ENCODE measurements around the gene HERPUD2.

Gene HERPUD2, protein sequence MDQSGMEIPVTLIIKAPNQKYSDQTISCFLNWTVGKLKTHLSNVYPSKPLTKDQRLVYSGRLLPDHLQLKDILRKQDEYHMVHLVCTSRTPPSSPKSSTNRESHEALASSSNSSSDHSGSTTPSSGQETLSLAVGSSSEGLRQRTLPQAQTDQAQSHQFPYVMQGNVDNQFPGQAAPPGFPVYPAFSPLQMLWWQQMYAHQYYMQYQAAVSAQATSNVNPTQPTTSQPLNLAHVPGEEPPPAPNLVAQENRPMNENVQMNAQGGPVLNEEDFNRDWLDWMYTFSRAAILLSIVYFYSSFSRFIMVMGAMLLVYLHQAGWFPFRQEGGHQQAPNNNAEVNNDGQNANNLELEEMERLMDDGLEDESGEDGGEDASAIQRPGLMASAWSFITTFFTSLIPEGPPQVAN

DNA sequence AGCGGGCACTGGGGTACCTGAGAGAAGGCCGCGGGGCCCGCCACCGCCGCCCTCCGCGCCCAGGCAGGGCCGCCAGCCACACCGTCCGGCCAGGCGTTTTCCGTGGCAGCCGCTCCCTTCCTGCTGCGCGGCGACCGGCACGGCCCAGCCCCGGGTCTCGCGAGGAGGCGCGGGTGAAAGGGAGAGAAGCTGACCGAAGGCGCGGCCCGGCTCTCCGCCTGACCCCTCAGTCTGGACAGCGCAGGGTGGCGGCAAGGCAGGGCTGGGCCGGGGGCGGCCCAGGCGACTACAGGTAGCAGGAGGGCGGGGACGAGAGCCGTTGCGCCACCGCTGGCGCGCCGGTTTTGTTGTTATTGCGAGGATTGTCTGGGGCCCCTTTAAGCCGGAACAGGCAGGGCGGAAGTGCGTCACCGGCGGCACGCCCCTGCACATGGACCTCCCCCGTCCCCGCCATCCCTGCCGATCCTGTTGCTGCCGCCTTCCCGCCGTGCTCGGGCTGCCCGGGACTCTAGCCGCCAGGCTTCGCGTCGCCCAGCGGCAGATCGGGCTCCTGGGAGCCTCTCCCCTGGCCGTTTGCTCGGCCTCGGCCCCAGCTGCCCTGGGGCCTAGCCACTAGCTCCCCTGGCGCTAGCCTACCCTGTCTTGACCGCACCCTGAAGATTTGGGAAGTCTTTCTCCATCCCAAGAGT, at the start of gene HERPUD2:
Gene HERPUD2 (minus strand): TSS at position 352 of the 689 bp plus-strand sequence. CDS start 805 bp downstream, outside the sequence.
- ATAC-seq = peak; percentile 97
- Mint-ChIP-seq H3K36me3 (peaks cover 8% of the 10 kb centered on the region), H3K4me1 (peaks cover 58% of the 10 kb centered on the region), H3K27ac (peak within 1 kb of the TSS; percentile 94), H3K4me3 (peak within 1 kb of the TSS; percentile 99), H3K9me3 (no peaks in the 10 kb centered on the region), H3K27me3 (no peaks in the 10 kb centered on the region)

DNA sequence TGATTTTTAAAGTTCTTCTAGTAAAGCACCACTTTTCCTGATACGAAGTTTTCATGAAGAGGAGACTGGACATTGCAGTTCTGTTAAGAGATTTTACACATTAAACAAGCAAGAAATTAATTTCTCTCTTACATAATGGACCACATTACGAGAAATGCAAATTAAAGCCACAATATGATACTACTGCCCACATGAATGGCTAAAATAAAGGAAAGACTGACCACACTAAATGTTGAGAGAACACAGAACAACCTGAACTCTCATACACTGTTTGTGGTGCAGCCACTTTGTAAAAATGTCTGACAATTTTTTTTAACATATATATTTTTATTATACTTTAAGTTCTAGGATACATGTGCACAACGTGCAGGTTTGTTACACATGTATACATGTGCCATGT, 44.0 kb upstream of the HERPUD2 start:
- no peak for ATAC-seq
- H3K27ac Mint-ChIP-seq = no peak overlapping the region
- no peaks in the 10 kb centered on the region for H3K27me3 Mint-ChIP-seq
- peaks cover 4% of the 10 kb centered on the region for H3K36me3 Mint-ChIP-seq
- H3K4me3 Mint-ChIP-seq = no peak overlapping the region
- H3K4me1 Mint-ChIP-seq = peaks cover 2% of the 10 kb centered on the region
- no peaks in the 10 kb centered on the region for H3K9me3 Mint-ChIP-seq

DNA sequence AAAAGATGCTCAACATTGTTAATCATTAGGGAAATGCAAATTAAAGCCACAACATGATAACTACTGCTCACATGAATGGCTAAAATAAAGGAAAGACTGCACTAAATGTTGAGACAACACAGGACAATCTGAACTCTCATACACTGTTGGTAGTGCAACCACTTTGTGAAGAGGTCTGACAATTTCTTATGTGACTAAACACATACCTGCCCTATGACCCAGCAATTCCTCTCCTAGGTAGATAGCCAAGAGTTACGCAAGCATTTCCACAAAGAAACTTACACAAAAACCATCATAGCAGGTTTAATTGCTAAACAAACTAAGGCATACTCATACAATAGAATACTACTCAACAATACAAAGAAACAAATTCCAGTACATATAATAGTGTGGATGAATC, 41.8 kb upstream of the HERPUD2 start:
- peaks cover 1% of the 10 kb centered on the region for H3K36me3 Mint-ChIP-seq
- ATAC-seq = no peak
- H3K27me3 Mint-ChIP-seq = no peaks in the 10 kb centered on the region
- no peaks in the 10 kb centered on the region for H3K9me3 Mint-ChIP-seq
- no peak overlapping the region for H3K4me3 Mint-ChIP-seq
- H3K27ac Mint-ChIP-seq = peak overlapping the region; percentile 19
- H3K4me1 Mint-ChIP-seq = peaks cover 20% of the 10 kb centered on the region

DNA sequence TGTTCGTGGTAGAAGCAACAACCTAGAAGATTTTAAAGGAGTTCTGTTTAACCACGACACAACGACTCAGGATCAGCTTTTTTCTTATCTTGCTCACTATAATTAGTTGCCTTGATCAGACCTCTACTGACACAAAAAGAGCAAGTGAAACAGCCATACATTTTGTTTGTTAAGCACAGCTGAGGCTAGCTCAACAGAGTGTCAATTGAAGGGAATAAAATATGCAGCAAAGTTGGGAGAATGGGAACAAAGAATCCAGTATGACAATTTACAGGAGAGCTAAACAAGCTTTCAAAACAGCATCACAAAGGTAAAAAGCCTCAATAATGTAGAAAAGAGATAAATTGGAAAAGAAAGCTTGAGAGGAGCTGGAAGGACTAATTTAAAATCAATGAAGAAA, 40.5 kb upstream of the HERPUD2 start:
- no peaks in the 10 kb centered on the region for H3K27me3 Mint-ChIP-seq
- ATAC-seq = no peak
- peaks cover 4% of the 10 kb centered on the region for H3K36me3 Mint-ChIP-seq
- no peak overlapping the region for H3K4me3 Mint-ChIP-seq
- peak overlapping the region; percentile 38 for H3K27ac Mint-ChIP-seq
- no peaks in the 10 kb centered on the region for H3K9me3 Mint-ChIP-seq
- peaks cover 33% of the 10 kb centered on the region for H3K4me1 Mint-ChIP-seq

DNA sequence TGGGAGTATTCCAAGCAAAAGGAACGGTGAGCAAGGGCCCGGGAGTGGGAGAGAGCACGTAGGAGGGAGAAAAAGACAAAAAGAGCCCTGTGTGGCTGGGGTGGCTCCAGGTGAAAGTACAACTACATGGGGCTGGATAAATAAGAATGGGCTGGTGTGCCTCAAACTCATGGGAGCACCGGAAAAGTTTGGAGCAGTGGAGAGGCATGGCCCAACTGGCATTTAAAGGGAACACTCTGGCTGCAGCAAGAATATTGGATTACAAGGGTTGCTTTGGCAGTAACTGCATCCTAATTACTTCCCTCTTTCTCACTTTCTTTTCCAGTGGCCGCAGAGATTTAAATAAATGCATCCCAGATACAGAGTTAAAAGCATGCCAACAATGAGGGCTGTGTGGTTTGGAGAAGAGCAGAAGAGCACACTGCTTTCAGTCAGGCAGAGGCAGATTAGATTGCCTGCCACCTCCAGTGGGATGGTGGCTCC, 39.1 kb upstream of the HERPUD2 start:
- Mint-ChIP-seq H3K4me3 (no peak overlapping the region), H3K4me1 (peaks cover 46% of the 10 kb centered on the region), H3K9me3 (no peaks in the 10 kb centered on the region), H3K36me3 (peaks cover 4% of the 10 kb centered on the region), H3K27ac (peak overlapping the region; percentile 97), H3K27me3 (no peaks in the 10 kb centered on the region)
- ATAC-seq = no peak

DNA sequence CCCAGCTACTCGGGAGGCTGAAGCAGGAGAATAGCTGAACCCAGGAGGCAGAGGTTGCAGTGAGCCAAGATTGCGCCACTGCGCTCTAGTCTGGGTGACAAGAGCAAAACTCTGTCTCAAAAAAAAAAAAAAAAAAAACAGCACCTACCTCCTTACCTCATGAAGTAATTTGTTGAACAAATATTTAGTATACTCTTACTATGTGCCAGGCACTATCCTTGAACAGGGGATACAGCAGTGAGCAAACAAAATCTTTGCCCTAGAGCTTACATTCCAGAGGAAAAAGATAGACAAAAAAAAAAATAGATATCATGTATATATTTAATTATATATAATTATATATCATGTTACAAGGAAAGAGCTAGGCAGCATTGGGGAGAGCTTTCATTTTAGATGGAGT, 36.4 kb upstream of the HERPUD2 start:
- Mint-ChIP-seq H3K9me3 (no peaks in the 10 kb centered on the region), H3K36me3 (peaks cover 4% of the 10 kb centered on the region), H3K4me3 (no peak overlapping the region), H3K27ac (peak overlapping the region; percentile 97), H3K27me3 (no peaks in the 10 kb centered on the region), H3K4me1 (peaks cover 73% of the 10 kb centered on the region)
- no peak for ATAC-seq

DNA sequence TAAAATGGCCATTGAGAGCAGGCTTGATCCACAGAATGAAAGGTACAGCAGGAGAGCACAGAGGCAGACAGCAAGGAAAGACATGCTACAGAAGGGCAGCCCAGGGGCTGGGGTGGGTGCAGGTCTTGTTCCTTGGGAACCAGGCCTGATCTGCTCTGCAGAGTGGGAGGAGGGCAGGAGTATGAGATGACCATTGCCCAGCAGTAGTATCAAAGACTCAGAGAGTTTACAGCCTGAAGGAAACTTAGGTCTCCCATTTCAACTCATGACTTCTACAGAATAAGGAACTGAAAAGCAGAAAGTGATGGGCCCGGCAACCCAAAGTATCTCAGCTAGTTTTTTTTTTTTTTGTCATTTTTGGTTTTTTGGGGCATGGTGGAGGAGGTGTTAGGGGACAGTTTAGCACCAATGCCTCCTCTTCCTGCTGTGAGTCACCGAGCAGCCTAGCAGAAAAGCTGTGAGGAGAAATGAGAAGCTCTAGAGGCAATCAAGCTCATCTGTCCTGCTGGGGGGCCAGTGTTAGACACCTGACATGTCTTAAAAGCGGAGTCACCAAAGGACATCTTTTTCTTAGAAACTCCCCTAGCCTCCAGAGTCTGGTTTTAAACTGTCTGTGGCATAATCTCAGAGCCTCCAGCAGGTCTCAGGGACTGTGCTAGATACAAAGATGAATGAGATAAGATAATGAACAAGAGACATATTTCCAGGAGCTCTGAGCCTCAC, 34.3 kb upstream of the HERPUD2 start:
- Mint-ChIP-seq H3K36me3 (peaks cover 4% of the 10 kb centered on the region), H3K27me3 (no peaks in the 10 kb centered on the region), H3K4me3 (peak overlapping the region; percentile 79), H3K4me1 (peaks cover 91% of the 10 kb centered on the region), H3K27ac (peak overlapping the region; percentile 97), H3K9me3 (no peaks in the 10 kb centered on the region)
- peak; percentile 88 for ATAC-seq

DNA sequence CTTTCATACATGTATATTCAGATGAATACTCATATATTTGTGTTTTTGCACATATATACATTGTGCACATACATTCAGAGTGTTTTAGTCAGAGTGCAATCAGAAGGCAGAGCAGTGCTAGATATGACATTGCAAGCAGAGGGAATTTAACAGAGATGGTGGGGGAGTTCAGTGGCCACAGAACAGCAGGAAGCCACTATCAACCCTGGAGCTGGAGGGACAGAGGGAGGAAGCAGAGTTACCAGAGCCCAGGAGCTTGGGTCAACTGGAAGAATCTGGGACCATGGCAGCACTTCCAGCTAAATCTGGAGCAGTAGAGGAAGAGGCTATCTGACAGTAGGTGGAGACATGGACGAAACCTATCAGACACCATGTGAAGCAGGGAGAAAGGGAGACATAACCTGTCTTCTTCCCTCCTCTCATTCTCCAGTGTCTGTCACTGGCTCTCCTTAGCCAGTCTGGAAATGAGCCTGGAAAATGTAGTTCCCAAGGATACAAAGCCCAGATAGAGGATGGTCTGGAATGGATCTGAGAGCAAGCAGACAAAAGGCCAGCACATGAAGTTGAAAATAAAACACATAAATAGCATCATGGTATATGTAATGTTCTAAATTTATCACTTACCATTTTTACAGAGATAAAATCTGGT, 33.6 kb upstream of the HERPUD2 start:
- peak overlapping the region; percentile 97 for H3K27ac Mint-ChIP-seq
- H3K36me3 Mint-ChIP-seq = peaks cover 4% of the 10 kb centered on the region
- H3K4me1 Mint-ChIP-seq = peaks cover 92% of the 10 kb centered on the region
- H3K27me3 Mint-ChIP-seq = no peaks in the 10 kb centered on the region
- H3K4me3 Mint-ChIP-seq = peak overlapping the region; percentile 79
- no peaks in the 10 kb centered on the region for H3K9me3 Mint-ChIP-seq
- ATAC-seq = no peak

DNA sequence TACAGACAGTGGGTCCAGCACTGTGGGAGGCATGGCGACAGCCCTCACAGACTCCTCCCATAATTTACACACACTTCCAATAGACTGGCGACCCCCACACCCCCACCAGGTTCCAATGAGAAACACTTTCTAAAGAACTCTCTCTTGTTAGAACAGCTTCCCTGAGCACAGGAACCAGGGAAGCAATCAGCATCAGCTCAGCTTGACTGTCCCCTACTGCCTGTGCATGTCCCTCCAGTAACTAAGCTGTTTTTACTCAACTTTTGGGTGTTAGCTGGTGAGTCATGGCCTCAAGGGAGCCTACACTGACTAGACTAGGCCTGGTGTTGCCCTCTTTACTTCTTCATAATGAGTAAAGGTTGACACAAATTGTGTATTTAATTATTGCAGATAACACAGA, 32.6 kb upstream of the HERPUD2 start:
- no peaks in the 10 kb centered on the region for H3K9me3 Mint-ChIP-seq
- peak overlapping the region; percentile 61 for H3K4me3 Mint-ChIP-seq
- no peaks in the 10 kb centered on the region for H3K27me3 Mint-ChIP-seq
- peak; percentile 69 for ATAC-seq
- peaks cover 95% of the 10 kb centered on the region for H3K4me1 Mint-ChIP-seq
- H3K36me3 Mint-ChIP-seq = peaks cover 4% of the 10 kb centered on the region
- H3K27ac Mint-ChIP-seq = peak overlapping the region; percentile 97

DNA sequence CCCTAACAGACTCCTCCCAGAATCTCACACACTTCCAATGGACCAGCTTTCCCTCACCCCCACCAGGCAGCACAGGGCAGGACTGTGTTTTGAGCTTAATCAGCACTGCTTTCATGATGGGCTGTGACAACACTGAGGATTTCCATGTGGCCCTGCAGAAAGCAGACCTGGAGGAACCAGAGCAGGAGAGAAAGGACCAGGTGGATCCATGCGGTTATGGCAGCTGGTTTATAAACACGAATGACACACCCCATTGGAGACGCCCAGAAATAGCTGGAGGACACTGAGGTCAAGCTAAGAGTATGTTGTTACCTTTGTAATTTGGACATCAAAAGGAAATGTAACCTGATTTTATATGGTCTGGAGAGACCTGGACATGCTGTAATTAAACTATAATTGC, 31.7 kb upstream of the HERPUD2 start:
- peaks cover 95% of the 10 kb centered on the region for H3K4me1 Mint-ChIP-seq
- H3K27me3 Mint-ChIP-seq = no peaks in the 10 kb centered on the region
- H3K4me3 Mint-ChIP-seq = peak overlapping the region; percentile 47
- H3K36me3 Mint-ChIP-seq = peaks cover 2% of the 10 kb centered on the region
- no peak for ATAC-seq
- peak overlapping the region; percentile 97 for H3K27ac Mint-ChIP-seq
- no peaks in the 10 kb centered on the region for H3K9me3 Mint-ChIP-seq

DNA sequence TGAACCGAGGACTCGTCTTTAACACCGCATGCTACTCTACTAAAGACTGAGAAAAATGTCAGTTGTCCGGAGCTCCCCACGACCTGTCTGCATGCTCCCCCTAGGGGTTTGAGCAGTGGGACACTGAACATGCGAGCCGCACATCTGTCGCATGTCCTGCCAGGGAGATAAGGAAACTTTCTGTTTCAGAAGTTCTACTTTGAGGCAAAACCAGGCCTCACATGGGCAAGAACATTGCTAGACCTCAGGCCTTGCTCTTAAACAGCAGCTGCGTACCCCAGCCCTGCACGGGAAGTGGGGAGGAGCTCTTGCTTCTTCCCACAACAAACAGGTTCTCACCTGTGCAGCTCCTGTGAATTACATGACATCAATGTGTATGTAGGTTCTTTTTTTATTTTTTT, 30.3 kb upstream of the HERPUD2 start:
- peak; percentile 58 for ATAC-seq
- Mint-ChIP-seq H3K27me3 (no peaks in the 10 kb centered on the region), H3K36me3 (no peaks in the 10 kb centered on the region), H3K4me1 (peaks cover 90% of the 10 kb centered on the region), H3K9me3 (no peaks in the 10 kb centered on the region), H3K4me3 (peak overlapping the region; percentile 40), H3K27ac (peak overlapping the region; percentile 97)

DNA sequence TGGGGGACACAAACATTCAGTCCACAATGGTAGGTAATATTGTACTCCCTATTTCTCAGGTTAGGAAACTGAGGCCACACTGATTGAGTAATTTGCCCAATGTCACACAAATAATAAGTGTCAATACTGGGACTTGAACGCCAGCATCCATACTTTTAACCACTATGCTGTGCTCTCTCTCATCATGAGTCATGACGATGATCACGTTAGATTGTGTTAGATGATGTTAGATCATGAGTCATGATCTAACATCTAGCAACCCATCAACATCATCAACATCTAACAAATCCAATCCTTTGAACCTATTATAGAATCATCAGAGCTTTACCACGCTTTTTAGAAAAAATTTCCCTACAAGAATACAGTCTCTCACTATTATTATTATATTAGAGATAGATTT, 28.1 kb upstream of the HERPUD2 start:
- Mint-ChIP-seq H3K4me1 (peaks cover 67% of the 10 kb centered on the region), H3K27ac (peak overlapping the region; percentile 97), H3K4me3 (no peak overlapping the region), H3K36me3 (no peaks in the 10 kb centered on the region), H3K9me3 (no peaks in the 10 kb centered on the region), H3K27me3 (no peaks in the 10 kb centered on the region)
- no peak for ATAC-seq

DNA sequence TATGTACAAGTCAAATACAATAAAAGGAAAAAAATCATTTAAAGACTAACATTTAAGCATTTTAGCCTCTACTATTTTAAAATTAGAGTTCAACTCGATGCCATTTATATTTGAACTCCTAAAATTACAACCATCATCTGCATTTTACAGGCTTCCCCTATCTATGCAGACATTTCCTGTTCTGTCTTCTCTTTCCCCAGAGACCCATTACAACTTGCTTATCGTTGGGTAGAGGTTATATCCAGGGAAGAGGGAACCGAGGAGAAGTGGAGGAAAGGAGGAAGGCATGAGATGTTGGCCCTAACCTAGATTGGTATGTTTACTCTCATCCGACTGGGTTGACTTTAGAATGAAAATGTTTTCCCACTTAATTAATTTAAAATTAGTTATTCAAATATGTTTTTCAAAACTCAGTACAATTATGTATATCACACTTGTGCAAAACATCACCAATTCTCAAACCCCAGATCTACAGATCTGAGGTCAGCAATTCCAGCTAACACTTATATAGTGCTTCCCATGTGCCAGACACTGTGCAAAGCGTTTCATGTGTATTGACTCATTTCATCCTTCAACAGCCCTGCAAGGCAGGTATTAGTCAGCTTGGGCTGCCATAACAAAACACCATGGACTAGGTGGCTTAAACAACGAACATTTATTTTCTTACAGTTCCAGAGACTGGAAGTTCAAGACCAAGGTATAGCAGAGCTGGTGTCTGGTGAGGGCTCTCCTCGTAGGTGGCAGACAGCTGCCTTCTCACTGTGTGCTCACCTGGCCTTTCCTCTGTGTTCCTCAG, 27.3 kb upstream of the HERPUD2 start:
- Mint-ChIP-seq H3K36me3 (no peaks in the 10 kb centered on the region), H3K27me3 (no peaks in the 10 kb centered on the region), H3K27ac (peak overlapping the region; percentile 97), H3K4me3 (peak overlapping the region; percentile 1), H3K9me3 (no peaks in the 10 kb centered on the region), H3K4me1 (peaks cover 60% of the 10 kb centered on the region)
- ATAC-seq = peak; percentile 66

DNA sequence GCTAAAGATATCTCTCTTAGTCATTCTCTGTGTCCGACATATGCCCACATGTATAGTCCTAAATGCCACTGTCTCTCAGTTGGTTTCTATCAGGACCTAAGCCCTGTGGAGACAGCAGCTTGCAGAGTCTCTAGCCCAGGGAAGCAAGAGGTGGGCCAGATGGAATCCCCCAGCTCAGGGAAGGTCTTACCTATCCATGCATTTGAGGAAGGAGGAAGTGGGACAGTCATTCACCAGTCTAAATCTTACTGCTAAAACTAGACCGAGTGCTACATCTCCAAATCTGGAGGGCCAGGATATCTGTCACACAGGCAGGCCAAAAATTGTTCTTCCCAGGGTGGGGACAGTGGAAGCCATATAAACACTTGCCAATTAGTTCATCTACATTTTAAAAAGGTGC, 26.4 kb upstream of the HERPUD2 start:
- Mint-ChIP-seq H3K27ac (peak overlapping the region; percentile 97), H3K27me3 (no peaks in the 10 kb centered on the region), H3K36me3 (no peaks in the 10 kb centered on the region), H3K9me3 (no peaks in the 10 kb centered on the region), H3K4me1 (peaks cover 55% of the 10 kb centered on the region), H3K4me3 (no peak overlapping the region)
- no peak for ATAC-seq
